Measurements from ENCODE around the gene FGF6.
"Not testable (repeated sequence)": the region's sequence is repeated elsewhere in the genome, so short reads cannot be mapped to it uniquely, and the experiment has no call there.

FGF6 gene

GRCh38 chr12:4420138-4420670, 25.4 kb downstream of the FGF6 start:
- no peak for DNase-seq (ENCODE audit: low read depth, low spot score)

- no peak for DNase-seq (ENCODE audit: low read depth, low spot score)
Measured at GRCh38 chr12:4418913-4419312, 26.7 kb downstream of the FGF6 start.

- DNase-seq (ENCODE audit: low read depth, low spot score): no peak
Measured at GRCh38 chr12:4417936-4418335, 27.7 kb downstream of the FGF6 start.

GRCh38 chr12:4417455-4417854, 28.2 kb downstream of the FGF6 start:
- no peak for DNase-seq (ENCODE audit: low read depth, low spot score)

- DNase-seq (ENCODE audit: low read depth, low spot score): no peak
Measured at GRCh38 chr12:4416276-4416675, 29.3 kb downstream of the FGF6 start.

- DNase-seq (ENCODE audit: low read depth, low spot score): no peak
Measured at GRCh38 chr12:4412465-4412864, 33.1 kb downstream of the FGF6 start.

- DNase-seq (ENCODE audit: low read depth, low spot score): no peak
Measured at GRCh38 chr12:4412056-4412455, 33.6 kb downstream of the FGF6 start.

GRCh38 chr12:4407136-4407535, 38.5 kb downstream of the FGF6 start:
- no peak for DNase-seq (ENCODE audit: low read depth, low spot score)

- not testable (repeated sequence) for DNase-seq (ENCODE audit: low read depth, low spot score)
Measured at GRCh38 chr12:4404877-4405637, 40.6 kb downstream of the FGF6 start.

- no peak for DNase-seq (ENCODE audit: low read depth, low spot score)
Measured at GRCh38 chr12:4402996-4403395, 42.6 kb downstream of the FGF6 start.

- DNase-seq (ENCODE audit: low read depth, low spot score): no peak
Measured at GRCh38 chr12:4401117-4401516, 44.5 kb downstream of the FGF6 start.

- no peak for DNase-seq (ENCODE audit: low read depth, low spot score)
Measured at GRCh38 chr12:4395818-4396217, 49.8 kb downstream of the FGF6 start.

GRCh38 chr12:4393211-4393610, 52.4 kb downstream of the FGF6 start:
- DNase-seq (ENCODE audit: low read depth, low spot score): no peak

- no peak for DNase-seq (ENCODE audit: low read depth, low spot score)
Measured at GRCh38 chr12:4392223-4392742, 53.3 kb downstream of the FGF6 start.

GRCh38 chr12:4388662-4389061, 57.0 kb downstream of the FGF6 start:
- DNase-seq (ENCODE audit: low read depth, low spot score): no peak

- DNase-seq (ENCODE audit: low read depth, low spot score): no peak
Measured at GRCh38 chr12:4388032-4388431, 57.6 kb downstream of the FGF6 start.

- DNase-seq (ENCODE audit: low read depth, low spot score): no peak
Measured at GRCh38 chr12:4387607-4388006, 58.0 kb downstream of the FGF6 start.

- no peak for DNase-seq (ENCODE audit: low read depth, low spot score)
Measured at GRCh38 chr12:4386801-4387200, 58.8 kb downstream of the FGF6 start.

Data from astrocyte of the hippocampus (primary cell).